ENCODE results near the gene NECTIN3.

The NECTIN3 gene, protein sequence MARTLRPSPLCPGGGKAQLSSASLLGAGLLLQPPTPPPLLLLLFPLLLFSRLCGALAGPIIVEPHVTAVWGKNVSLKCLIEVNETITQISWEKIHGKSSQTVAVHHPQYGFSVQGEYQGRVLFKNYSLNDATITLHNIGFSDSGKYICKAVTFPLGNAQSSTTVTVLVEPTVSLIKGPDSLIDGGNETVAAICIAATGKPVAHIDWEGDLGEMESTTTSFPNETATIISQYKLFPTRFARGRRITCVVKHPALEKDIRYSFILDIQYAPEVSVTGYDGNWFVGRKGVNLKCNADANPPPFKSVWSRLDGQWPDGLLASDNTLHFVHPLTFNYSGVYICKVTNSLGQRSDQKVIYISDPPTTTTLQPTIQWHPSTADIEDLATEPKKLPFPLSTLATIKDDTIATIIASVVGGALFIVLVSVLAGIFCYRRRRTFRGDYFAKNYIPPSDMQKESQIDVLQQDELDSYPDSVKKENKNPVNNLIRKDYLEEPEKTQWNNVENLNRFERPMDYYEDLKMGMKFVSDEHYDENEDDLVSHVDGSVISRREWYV

DNA sequence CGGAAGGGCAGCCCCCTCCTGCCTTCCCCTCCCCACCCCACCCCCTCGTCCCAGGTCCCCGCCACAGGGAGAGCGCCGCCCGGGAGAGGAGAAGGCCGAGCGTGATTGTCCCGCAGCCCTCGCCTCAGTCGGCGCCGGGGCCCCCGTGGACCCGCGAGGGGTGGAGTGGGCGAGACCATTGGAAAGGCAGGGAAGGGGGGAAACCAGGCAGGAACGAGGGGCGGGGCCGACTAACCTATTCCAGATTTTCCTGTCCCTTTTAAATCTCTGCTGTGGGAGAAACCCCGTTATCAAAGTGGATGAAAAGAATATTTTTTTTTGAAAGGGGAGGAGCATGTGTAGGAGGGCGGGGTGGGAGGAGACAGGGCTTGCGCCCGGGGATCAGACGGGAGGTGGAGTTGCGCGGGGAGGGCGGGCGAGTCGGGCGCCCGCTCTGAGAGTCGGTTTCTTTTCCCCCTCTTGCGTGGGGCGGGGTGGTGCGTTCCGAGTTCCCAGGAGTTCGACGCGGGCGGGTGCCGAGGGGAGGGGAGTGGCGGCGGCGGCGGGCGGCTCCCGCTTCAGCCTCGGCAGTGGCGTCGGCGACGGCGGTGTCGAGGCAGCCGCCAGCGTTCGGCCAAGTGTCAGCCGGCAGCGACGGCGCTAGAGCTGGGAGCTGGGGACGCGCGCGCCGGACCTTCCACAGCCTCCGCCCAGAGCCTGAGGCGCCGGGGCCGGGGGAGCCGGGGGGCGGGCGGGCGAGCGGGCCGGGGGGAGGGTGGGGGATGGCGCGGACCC, at the start of gene NECTIN3:
Gene NECTIN3, plus strand, starts transcription at position 560 of the 774 bp plus-strand sequence. Its CDS starts 202 bp downstream, at position 762.
- peak; percentile 96 for DNase-seq

DNA sequence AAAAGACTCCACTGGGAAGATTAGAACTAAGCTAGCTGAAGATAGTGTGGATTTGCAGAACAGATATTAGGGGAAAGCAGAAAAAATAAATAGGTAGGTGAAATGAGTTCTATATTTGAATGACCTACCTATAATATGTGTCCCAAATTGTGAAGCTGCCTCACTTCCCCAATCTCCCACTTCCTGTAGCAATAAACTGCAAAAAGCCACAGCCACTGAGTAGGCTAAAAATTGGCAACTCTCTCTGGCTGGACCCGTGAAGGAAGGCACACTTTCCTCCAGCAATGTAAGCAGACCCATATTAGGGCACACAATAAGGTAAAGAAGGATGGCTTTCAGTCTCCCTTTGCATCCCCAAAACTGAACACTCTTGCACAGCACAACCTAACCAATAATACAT, 43.7 kb upstream of the NECTIN3 start:
- no peak for DNase-seq

DNA sequence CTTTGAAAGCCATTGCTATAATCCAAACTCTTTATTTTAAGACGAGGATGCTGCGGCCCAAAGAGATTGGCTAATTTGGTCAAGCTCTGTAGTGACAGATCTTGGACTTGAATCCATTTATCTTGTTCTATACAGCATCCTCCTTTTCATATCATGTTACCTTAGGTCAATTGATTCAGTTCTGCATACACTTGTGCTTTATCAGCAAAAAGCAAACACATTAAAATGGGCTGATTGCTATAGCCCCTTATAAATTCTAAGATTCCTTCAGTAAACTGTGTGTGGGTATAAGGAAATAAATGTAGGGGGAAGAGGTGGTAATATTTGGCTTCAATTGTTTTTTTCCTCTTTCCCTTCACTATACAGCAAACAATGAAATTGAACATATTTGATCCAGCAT, 40.1 kb upstream of the NECTIN3 start:
- DNase-seq, result no peak

DNA sequence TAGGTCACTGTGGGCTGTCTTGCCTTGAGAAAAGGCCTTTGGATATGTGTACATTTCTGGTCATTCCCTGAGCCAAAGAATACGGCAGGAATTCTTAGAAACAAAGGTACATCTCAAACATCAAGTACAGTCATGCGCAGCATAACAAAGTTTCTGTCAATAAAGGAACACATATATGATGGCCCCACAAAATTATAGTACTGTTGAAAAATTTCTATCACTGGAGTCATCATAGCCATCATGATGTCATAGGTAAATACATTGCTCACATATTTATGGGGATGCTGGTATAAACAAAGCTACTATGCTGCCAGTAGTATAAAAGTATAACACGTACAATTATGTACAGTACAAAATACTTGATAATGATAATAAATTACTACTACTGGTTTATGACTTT, 38.9 kb upstream of the NECTIN3 start:
- DNase-seq, result no peak

DNA sequence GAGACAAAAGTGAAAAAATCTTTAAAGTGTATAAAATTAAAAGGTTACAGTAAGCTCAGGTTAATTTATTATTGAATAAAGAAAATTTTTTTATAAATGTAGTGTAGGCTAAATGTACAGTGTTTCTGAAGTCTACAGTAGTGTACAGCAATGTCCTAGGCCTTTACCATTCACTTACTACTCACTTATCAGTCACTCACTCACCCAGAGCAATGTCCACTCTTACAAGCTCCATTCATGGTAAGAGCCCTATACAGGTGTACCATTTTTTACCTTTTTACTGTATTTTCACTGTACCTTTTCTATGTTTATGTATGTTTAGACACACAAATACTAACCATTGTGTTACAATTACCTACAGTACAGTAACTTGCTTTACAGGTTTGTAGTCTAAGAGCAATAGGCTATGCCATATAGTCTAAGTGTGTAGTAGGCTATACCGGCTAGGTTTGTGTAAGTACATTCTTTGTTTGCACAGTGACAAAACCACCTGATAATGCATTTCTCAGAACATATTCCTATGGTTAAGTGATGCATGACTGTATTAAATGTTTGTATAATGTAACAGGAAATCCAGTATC, 38.1 kb upstream of the NECTIN3 start:
- DNase-seq, result no peak

DNA sequence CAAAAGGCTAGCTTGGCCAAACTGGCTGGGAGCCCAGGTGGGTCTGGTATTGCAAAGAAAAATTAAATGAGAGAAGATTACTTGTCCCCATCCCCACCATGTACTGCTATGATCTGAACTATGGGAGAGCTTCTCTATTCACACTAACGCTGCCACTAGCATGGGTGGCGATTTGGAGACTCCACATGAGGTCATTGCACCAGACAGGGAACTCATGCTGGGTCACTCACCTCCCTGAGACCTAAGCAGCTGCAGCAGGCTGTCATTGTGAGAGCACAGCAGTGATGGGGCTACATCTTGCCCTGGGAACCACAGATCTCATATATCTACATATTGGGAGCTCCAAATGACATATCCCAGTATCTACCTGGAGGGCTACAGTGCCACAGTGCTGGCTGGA, 36.3 kb upstream of the NECTIN3 start:
- no peak for DNase-seq

DNA sequence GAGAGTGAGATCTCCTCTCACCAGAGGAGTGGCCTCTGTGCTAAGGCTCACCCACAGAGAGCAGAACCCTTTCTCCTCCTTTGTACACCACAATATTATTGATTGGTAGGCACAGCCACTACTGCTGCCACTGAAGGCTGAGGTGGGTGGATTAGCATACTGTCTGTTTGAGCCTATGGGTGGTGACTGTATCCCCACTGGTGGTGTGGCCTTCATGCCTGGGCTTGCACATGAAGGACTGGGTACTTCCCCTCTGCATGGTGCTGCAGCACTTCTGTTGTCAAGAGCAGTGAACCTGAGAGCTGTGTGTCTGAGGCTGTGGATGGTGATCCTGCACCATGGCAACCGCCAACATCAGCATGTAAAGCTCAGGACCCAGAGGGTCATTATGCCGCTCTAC, 35.7 kb upstream of the NECTIN3 start:
- no peak for DNase-seq

DNA sequence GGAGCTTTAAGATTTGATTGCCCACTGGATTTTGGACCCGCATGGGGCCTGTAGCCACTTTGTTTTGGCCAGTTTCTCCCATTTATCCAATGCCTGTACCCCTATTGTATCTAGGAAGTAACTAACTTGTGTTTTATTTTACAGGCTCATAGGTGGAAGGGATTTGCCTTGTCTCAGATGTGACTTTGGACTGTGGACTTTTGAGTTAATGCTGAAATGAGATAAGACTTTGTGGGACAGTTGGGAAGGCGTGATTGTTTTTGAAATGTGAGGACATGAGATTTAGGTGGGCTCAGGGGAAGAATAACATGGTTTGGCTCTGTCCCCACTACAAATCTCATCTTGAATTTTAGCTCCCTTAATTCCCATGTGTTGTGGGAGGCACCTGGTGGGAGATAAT, 30.7 kb upstream of the NECTIN3 start:
- no peak for DNase-seq

DNA sequence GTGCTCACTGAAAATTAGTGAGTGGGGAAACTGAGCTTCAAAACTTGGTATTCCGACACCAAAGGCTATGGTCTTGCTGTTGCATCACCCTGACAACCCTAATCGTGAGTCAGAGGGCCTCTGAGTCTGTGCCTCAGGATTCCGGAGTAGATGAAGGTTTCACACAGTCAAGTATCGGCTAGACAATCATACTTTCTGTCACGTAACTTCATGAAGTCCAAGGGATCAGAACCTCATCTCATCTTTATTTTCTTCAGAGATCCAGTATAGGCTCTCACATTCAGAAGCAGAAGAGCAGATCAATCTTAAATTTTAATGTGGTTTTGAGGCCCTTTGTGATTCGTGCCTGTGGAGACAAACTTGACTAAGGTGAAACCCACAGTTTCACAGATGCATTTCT, 26.1 kb upstream of the NECTIN3 start:
- DNase-seq, result no peak

DNA sequence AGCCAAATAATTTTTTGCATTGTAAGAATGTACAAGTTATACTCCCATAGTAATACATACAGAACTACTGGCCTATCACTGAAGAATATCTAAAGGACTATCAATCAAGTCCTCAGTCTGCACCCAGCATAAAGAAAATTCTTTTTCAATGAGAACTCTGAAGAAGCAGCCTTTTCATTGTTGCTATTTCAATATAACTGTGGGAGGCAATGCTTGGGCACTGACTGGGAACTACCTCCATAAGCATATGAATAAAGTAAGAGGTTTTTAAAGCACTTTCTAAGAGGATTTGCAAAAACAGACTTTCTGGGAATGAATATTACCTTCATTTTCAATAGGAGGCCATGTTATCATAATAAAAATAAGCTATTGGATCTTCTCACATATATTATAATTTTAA, 24.6 kb upstream of the NECTIN3 start:
- no peak for DNase-seq

DNA sequence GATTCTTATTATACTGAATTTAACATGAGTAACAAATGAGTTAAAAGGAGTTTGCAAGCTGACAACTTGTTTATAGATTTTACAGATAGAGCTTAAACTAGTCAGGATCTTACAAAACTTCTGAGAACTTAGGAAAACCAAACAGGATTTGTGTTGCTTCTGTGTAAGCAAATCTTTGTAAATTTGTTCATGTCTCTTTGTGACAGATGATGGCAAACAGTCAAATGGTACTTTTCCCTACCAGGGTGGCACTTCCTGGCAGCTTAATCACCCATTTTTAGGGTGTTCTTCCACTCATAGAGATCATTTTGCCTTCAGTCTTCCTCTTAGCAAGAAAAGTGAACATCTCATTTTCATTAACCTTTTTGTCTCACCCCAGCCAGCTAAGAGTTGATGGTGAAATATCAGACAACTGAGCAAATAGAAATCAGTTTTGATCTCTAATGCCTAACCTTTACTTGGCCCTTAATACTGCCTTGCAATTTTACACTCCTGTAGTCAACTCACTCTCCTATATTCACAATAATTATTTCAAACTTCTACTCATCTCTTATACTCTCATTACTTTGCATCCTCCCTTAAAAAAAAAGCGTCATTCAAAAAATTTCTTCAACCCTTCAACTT, 23.7 kb upstream of the NECTIN3 start:
- DNase-seq, result no peak

DNA sequence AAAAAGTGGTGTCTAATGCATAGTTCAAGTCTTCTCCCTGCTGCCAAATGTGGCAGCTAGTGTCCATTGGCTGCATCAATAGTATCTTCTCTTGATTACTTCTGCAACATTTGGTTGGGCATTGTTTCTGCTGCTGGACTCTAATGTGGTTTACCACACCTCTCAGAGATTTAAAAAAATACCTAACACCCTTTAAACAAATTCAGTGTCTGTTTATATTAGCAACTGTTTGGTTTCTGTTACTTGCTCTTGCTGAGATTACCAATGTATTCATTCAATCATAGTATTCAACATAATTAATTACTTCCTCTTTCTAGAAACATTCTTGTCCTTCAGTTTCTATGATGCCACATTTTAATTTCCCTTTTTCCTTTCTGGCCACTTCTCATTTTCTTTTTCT, 20.3 kb upstream of the NECTIN3 start:
- no peak for DNase-seq

DNA sequence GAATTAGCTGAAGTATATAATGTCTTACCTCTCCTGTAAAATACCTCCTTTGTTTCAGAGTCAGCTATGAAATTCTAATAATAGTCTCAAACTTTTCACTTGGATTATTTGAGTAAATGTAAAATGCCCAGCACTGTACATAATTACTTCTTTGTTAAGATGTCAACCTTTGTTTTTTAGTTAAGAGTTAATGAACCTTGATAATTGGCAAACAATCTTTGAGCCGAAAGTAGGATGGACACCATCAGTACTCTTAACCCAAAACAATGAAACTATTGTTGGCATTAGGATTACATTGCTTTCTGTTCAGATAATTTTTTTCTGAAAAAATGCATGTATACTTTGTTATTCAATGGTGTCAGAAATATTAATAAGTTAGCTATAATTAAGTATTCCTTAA, 3.0 kb upstream of the NECTIN3 start:
- DNase-seq, result no peak

DNA sequence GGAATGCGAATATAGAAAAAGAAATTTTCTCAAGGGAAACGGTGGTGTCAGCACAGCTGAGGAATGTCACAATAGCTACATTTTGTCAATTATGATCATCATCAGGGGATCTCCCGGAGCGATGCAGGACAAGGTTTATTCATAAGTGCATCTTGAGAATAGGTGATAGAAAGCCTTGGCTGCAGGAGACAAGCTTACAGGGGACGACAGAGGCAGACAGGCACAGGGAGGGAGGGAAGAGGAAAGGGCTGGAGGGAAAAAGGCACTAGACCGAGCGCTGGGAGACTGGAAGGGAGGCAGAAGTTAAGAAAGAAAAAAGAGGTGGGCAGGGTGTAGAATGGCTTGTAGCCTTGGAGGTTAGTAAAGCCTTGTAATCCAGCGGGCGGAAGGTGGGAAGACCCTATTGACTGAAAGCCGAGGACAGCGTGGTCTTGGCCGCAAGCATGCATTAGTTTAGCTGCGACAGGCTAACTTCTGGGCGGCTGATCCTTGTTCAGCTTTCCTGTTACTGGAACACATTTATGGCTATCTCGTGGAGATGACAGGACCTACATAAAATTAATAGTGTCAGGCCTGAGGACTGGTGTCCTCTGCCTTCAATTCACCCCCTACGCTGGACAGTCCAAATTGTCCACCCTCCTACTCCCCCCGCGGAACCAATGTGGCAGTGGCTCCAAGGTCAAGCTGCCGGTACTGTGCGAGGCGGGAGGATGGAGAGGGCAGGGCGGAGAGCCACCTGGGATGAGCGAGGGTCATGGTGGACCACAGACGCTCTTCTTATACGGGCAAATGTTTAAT, 1.4 kb upstream of the NECTIN3 start:
- DNase-seq, result peak; percentile 53

DNA sequence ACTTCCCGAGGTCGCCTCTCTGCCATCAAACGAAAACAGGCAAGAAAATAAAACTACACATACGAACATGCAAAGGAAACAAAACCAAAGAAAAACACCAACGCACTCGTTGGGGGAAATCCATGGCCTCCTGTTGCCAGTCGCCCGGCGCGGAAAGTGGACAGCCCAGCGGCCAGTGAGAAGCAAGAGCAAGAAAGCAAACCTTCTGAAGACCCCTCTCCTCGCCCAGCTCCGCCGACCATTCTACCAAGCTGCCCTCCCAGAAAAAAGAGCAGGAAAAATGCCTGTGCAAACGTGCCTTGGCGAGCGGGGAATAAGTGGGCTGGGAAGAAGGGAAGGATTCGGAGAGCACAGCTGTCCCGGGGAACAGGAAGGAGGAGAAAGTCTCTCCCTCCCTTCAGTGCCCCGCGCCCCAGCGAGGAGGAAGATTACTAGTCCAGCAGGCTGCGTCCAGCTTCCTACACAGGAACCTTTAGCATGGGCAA, 802 bp upstream of the NECTIN3 start:
- DNase-seq, result peak; percentile 74

DNA sequence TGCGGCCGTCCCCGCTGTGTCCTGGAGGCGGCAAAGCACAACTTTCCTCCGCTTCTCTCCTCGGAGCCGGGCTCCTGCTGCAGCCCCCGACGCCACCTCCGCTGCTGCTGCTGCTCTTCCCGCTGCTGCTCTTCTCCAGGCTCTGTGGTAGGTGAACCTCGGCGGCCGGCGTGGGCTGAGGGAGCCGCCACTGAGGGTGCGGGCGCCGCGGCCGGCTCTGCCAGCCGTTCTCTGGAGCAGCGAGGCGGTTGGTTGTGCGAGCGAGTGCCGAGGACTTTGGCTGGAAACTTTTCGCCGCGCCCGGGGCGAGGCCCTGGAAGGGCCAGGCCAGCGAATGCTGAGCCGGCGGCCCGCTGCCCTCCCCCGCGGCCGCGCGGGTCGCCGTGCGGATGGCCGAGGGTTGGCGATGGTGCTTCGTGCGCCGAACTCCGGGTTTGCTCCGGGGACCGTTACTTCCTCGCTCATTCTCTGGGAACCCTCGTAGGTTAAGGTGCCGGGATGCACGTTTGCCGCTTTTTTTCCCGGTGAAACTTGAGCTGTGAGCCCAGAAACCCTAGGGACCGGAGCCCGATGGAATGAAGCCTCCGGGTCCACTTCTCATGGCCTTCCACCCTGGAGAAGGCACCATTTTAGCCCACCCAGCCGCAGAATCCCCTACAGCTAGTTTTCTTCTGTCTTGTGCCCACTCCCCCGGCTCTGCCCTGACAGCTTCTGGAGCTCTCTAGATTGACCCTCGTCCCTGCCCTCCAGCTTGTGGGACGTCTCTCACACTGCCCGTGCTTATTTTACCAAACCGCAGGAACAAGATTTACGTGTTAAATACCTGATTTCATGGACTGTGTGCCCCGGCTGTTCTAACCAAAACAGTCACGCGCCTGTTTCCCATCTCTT, 660 bp downstream of the NECTIN3 start:
- peak; percentile 30 for DNase-seq

DNA sequence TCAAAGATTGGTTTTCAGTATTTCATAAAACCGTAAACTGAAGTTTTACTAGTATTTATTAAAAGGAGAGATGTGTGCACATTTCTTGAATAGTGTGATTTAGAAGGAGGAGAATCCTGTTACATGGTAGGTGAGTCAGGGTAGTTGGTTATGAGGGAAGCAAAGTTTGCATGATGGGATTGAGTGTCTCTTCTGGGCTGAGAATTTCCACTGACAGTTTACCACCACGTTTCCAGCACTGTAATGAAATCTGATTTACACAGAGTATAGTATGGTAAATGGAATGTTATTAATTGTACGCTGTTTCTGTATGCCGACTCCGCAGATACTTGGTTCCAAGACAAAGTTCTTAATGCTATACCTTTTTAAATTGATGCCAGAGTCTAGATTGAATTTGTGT, 1.6 kb downstream of the NECTIN3 start:
- DNase-seq, result peak; percentile 15

DNA sequence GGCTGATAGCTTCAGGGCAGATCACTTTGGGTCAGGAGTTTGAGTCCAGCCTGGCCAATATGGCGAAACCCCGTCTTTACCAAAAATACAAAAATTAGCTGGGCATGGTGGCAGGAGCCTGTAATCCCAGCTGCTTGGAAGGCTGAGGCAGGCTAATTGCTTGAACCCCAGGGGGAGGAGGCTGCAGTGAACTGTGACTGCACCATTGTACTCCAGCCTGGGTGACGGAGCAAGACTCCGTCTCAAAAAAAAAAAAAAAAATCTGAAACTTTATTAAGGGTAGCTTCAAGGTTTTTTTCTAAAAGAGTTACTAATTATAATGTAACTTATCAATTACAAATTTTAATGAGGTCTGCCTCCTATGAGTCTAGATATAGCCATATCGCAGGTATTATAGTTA, 5.1 kb downstream of the NECTIN3 start:
- no peak for DNase-seq

DNA sequence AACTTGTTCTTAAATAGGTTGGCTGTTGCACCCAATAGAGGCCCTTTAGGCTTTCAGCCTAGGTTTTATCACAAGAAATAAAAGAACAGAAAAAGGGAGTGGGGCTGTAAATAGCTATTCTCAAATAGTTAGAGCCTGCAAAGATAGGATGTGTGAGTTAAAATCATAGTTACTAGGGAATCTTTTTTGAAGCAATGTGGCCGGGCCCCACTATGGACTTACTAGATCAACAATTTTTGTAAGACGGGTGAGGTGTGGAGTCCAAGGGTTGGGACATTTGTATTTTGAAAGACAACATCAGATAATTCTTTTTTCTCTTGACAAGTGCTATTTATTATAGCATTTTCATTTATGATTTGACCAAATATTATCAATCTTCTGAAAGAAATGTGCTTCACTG, 5.8 kb downstream of the NECTIN3 start:
- DNase-seq, result no peak

DNA sequence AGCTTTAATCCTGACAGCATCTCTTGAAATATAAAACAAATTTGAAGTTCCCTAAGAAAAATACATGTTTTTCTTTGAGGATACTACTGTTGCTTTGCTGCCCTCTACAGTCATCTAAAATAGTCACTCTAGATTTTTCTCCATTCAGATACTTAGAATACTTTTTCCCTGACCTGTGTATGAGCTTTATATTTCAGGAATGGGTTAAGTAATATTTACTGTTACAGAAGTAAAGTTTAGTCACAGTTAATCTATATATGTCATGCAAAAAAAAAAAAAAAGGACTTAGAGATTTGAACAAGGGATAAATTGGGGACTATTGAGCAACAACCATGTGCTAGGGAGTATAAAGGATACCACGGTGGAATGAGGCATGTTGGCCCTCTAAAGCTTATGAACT, 8.8 kb downstream of the NECTIN3 start:
- DNase-seq, result peak; percentile 47

DNA sequence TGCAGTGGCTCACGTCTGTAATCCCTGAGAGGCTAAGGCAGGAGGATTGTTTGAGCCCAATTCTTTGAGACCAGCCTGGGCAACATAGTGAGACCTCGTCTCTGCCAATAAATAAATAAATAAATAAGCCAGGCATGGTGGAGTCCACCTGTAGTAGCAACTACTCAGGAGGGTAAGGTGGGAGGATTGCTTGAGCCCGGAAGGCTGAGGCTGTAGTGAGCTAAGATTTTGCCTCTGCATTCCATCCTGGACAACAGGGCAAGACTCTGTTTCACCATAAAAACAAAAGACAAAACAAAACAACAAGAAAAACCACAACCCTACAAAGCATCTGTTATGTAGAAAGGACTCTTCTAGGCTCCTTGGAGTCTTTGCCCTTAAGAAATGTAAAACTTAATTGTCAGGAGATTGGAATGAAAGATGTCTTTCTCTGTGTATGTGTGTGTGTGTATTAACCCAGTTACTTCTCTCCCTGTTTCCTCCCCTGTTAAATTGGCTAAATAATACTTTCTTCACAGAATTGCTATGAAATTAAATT, 9.5 kb downstream of the NECTIN3 start:
- DNase-seq, result no peak
